HFF-Myc (cell line): Measurements from ENCODE around the gene PRKCB.

ENCODE experiments used
- DNase-seq: peaks from one replicate; pipeline ENCODE4 v3.0.0-alpha.2; 2011; ENCODE audit warnings: low read depth; ENCODE audit errors: extremely low read depth
- H3K4me3 ChIP-seq: replicated peaks from 2 replicates; pipeline ENCODE4 v1.5.1; 2011; ENCODE audit warnings: low read depth, mild to moderate bottlenecking, control low read depth, low read length
- TF ChIP-seq, protein P1 (sequence below): IDR thresholded peaks from 2 replicates; pipeline ENCODE4 v1.5.1; 2012; ENCODE audit warnings: mild to moderate bottlenecking, low read depth, low read length, control low read depth; ENCODE audit errors: missing control alignments

PRKCB gene

DNA sequence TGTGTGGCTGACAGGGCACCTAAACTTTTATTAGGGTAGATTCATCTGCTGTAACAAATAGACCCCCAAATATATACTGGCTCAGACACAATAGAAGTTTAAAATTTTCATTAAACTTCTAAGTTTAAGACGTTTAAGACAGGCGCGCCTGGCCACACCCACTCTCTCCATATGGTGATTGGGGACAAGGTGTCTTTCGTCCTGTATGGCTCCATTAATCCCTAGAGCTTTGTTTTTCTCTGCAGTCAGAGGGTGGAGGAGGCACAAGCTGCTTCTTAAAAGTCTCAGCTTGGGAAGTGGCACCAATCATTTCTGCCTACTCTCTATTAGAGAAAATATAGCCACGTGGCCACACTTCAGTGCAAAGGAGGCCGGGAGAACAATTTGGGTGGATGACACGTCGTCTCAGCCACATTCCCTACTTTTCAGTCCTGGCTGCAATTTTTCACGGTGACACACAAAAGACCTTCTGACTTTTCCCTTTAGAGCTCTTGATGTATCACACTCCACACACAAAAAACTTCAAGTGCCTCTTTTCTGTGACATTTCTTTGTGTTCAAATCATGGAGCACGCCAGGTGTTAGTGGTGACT, 294.8 kb downstream of the PRKCB start:
- no peak overlapping the region for H3K4me3 ChIP-seq
- TF ChIP-seq, protein P1, sequence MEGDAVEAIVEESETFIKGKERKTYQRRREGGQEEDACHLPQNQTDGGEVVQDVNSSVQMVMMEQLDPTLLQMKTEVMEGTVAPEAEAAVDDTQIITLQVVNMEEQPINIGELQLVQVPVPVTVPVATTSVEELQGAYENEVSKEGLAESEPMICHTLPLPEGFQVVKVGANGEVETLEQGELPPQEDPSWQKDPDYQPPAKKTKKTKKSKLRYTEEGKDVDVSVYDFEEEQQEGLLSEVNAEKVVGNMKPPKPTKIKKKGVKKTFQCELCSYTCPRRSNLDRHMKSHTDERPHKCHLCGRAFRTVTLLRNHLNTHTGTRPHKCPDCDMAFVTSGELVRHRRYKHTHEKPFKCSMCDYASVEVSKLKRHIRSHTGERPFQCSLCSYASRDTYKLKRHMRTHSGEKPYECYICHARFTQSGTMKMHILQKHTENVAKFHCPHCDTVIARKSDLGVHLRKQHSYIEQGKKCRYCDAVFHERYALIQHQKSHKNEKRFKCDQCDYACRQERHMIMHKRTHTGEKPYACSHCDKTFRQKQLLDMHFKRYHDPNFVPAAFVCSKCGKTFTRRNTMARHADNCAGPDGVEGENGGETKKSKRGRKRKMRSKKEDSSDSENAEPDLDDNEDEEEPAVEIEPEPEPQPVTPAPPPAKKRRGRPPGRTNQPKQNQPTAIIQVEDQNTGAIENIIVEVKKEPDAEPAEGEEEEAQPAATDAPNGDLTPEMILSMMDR: no peak
- no peak for DNase-seq

DNA sequence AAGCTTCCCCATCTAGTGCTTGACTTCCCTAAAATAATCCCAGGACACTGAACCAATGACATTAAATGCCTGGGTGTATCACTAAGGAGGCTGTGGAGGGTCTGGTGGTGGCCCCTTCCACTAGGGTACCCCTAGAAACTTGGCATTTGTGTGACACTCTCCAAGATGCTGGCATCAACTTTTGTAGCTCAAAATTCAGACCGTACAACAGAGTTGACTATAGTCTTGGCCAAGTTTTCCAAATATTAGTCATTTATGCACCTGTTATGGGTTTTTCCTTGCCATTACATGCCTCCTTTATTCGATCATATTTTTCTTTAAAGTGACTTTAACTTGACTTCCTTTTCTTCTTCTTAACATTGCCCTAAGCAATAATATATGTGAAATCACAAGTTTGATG, 295.5 kb downstream of the PRKCB start:
- DNase-seq: no peak
- no peak overlapping the region for H3K4me3 ChIP-seq
- TF ChIP-seq, protein P1: no peak

DNA sequence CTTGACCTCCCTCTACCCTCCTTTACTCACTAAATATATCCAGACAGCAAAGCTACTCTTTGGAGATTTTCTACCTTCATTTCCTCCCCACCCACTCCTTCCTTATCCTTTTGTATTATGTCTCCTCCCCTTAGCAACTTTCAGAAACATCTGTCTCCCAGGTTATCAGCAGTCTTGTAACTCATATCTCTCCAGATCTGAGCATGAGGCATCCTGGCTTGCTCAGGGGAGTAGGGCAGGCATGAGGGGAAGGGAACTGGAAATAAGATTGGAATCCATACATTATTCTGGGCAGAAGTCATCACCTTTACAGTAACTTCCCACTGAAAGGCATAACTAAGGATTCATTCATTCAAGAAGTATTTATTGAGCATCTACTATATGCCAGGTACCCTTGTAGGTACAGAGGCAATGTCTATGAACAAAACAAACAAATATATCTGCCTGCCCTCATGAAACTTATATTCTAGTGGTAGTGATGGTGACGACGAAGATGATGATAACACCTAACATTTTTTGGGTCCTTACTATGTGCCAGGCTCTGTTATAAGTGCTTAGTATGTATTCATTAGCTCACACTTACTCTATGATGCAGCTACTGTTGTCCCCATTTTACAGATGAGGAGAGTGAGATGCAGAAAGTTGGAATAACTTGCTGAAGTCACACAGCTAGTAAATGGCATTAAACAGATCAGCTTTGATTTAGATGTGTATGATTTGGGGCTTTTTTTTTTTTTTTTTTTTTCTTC, 296.4 kb downstream of the PRKCB start:
- TF ChIP-seq, protein P1: no peak
- no peak overlapping the region for H3K4me3 ChIP-seq
- DNase-seq: no peak

DNA sequence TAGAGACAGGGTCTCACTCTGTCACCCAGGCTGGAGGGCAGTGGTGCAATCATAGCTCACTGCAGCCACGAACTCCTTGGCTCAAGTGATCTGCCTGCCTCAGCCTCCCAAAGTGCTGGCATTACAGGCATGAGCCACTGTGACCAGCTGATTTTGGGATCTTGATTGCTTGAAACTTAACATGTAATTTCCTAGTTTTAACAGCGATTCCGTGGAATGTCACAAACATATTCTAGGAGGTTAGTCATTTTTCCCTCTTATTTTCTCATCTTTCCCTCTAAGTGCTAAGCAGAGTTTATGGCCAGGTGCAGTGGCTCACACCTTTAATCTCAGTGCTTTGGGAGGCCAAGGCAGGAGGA, 297.0 kb downstream of the PRKCB start:
- H3K4me3 ChIP-seq: no peak overlapping the region
- DNase-seq: no peak
- TF ChIP-seq, protein P1: no peak

DNA sequence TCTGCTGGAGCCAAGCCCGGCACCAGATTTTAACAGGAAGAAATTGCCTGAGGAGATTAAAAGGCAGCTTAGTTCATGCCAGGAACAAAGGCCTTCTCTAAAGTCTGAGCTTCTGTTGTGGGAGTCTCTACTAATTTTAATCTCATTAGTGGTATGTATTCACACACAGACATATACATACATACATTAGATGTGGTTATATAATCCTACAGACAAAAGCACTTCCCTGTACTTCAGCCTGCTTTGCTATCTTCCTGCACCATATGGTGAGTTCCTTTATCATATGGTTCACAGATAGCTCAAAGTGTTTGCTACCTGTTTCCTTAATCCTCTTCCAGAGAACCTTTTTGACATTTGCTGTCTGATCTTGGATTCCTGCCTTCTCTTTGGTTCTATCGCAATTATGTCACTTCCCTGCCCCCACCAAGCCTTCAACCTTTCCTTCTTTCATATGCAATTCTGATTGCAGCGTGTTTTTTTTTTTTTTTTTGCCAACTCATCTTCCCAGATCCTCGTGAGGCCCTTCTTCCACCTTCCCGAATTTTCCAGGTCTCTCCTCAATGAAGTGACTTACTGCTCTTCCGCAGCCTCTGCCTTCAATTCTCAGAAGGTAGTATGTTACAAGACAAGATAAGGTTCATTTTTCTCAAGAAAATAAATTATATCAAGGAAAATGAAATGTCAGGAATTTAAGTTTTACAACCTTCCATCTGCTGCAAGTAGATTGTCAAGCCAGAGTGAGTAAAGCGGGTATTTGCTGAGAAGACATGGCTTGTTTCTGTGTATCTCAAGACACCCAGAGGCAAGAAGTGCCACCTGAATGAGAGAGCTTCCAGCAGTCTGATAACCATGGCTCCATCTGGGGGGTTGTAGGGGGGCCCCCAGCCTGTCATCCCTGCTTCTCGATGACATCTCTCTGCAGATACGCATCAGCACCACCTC, 300.1 kb downstream of the PRKCB start:
- no peak overlapping the region for H3K4me3 ChIP-seq
- TF ChIP-seq, protein P1: no peak
- DNase-seq: no peak

DNA sequence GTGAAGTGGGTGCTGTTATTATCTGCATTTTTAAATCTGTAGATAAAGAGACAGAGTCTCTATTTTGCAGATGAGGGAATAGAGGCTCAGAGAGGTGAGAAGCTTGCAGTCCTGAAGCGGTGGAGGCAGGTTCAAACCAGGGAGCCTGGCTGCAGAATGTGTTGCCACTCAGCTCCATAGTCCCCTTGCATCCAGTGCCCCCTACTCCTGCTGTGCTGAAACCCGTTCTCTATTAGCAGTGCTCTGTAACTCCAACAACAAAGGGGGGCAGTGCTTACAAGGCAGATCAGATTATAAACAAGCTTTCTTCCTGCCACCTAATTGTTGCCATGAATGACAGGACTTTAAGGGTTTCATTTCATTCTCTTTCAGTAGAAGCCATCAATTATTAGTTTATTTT, 302.2 kb downstream of the PRKCB start:
- H3K4me3 ChIP-seq: no peak overlapping the region
- TF ChIP-seq, protein P1: no peak
- DNase-seq: no peak
